ENCODE measurements around the gene SPTBN1. TPM values are rescaled to one million over a fixed set of nuclear protein-coding genes. Genes with fewer than 3 reads are reported as not detected.
A peak's percentile ranks its signal among the peaks of the same experiment; 100 is the strongest.

The SPTBN1 gene
- total and polyA plus RNA-seq, 9 of the 15 experiments (the other 6 are each of a cell fraction or from before 2014, with no cell fraction given), result 8.9 to 66.8 (median 31.4) TPM

DNA sequence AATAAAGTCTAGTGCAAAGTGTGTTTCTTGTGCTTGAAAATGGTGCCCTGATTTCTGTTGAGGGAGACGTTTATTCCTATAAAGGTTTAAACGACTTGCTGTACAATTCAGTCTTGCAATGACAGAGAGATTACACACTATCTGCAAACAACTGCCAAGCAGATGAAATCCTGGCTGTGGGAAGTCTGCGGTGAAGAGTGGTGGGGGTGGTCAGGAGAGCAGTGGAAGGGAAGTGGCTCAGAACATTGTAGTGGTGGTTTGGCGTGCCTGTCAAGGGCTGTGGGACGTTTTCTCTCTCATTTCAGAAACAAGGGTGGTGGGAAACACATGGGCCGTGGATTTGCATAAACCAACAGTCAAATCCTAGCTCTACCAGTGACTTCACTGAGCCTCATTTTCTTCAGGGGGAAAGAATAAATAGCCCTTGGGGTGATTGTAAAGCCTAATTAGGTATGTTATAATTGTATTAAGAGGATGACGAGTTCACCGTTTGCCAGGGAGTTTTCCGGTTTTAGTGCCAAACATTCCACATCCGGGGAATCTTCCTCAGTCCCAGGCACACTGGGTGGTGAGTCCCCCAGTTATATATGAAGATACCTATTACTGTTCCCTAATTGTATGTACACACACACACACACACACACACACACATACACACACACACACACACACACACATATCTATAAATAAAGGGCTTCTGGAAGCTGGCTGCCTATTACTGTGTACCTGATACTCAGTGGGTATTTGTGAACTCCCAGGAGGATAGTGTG is 115.0 kb downstream of the SPTBN1 start (continued):
- TF ChIP-seq PTTG1 (tag; IDR thresholded peaks at IDR 0.05; ENCODE audit: low read depth) (no peak), VEZF1 (CRISPR knock-in tag; IDR thresholded peaks at IDR 0.05) (peak; percentile 74), RBBP5 (IDR thresholded peaks at IDR 0.05; ENCODE audit: borderline replicate concordance, insufficient read depth, low read length, poor library complexity, severe bottlenecking) (peak; percentile 38), ZNF561 (CRISPR knock-in tag; conservative IDR thresholded peaks at IDR 0.05) (no peak), MED1 (CRISPR knock-in tag; IDR thresholded peaks at IDR 0.05; ENCODE audit: borderline replicate concordance) (no peak), DPF2 (IDR thresholded peaks at IDR 0.05) (peak; percentile 82), ZKSCAN1 (IDR thresholded peaks at IDR 0.05; ENCODE audit: low read depth, low read length) (no peak), ADNP (tag; IDR thresholded peaks at IDR 0.05) (no peak), RB1 (IDR thresholded peaks at IDR 0.05; ENCODE audit: low read depth) (no peak), ZBTB1 (CRISPR knock-in tag; IDR thresholded peaks at IDR 0.05; ENCODE audit: borderline replicate concordance, low read depth) (peak; percentile 92), SMAD2 (IDR thresholded peaks at IDR 0.05; ENCODE audit: low read depth, low read length) (no peak), EGR1 (conservative IDR thresholded peaks at IDR 0.05) (0 out of 2 replicates have a peak, but pooled peaks have one; percentile 24), SLC30A9 (CRISPR knock-in tag; IDR thresholded peaks at IDR 0.05) (no peak), MAZ (CRISPR knock-in tag; conservative IDR thresholded peaks at IDR 0.05 in 1 of 2, IDR thresholded peaks at IDR 0.05 in 1 of 2) (peak; percentile 52 to 91), TBL1XR1 (IDR thresholded peaks at IDR 0.05; ENCODE audit: low read length in 2 of 2) (peak in 1 of 2 experiments; percentile 92; a peak in 2 of 4 replicates), SNAPC5 (CRISPR knock-in tag; IDR thresholded peaks at IDR 0.05) (no peak), HLTF (IDR thresholded peaks at IDR 0.05) (no peak), POLR3G (IDR thresholded peaks at IDR 0.05; ENCODE audit: extremely low read depth, insufficient read length, insufficient replicate concordance) (no peak), ZNF79 (CRISPR knock-in tag; IDR thresholded peaks at IDR 0.05; ENCODE audit: low read depth) (no peak), NR2F6 (CRISPR knock-in tag; IDR thresholded peaks at IDR 0.05) (no peak), PPARD (CRISPR knock-in tag; IDR thresholded peaks at IDR 0.05) (no peak), NELFE (IDR thresholded peaks at IDR 0.05; ENCODE audit: insufficient read depth, insufficient read length) (no peak), ZNF717 (CRISPR knock-in tag; IDR thresholded peaks at IDR 0.05) (no peak), NFXL1 (CRISPR knock-in tag; IDR thresholded peaks at IDR 0.05) (no peak), IRF2 (CRISPR knock-in tag; IDR thresholded peaks at IDR 0.05) (no peak), YBX1 (IDR thresholded peaks at IDR 0.05) (no peak), JUN (IDR thresholded peaks at IDR 0.05; ENCODE audit: borderline replicate concordance, low read depth, low read length) (no peak), JUN (CRISPR knock-in tag; IDR thresholded peaks at IDR 0.05; ENCODE audit: borderline replicate concordance) (no peak)
- TF ChIP-seq, protein P1, sequence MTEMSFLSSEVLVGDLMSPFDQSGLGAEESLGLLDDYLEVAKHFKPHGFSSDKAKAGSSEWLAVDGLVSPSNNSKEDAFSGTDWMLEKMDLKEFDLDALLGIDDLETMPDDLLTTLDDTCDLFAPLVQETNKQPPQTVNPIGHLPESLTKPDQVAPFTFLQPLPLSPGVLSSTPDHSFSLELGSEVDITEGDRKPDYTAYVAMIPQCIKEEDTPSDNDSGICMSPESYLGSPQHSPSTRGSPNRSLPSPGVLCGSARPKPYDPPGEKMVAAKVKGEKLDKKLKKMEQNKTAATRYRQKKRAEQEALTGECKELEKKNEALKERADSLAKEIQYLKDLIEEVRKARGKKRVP (CRISPR knock-in tag; IDR thresholded peaks at IDR 0.05), result 0 out of 2 replicates have a peak, but pooled peaks have one; percentile 57

Data from K562 (cell line).